ENCODE data around the gene TMEM178B. TPM values are rescaled to one million over a fixed set of nuclear protein-coding genes. Genes with fewer than 3 reads are reported as not detected.

The TMEM178B gene
- total RNA-seq, 1 experiment from 2014 or later = not detected

- no peak overlapping the region for H3K4me2 ChIP-seq (ENCODE audit: low read depth, low read length, poor library complexity, severe bottlenecking)
- DNase-seq = no peak
These were observed 227.0 kb downstream of the TMEM178B start for GRCh38 chr7:141300816-141301215.

GRCh38 chr7:141301544-141301943, 227.7 kb downstream of the TMEM178B start:
- no peak overlapping the region for H3K4me3 ChIP-seq (ENCODE audit: low read length)
- no peaks in the 10 kb centered on the region for H3K9me3 ChIP-seq (ENCODE audit: low read length)
- no peak overlapping the region for H3K4me2 ChIP-seq (ENCODE audit: low read depth, low read length, poor library complexity, severe bottlenecking)

More at GRCh38 chr7:141300816-141301215, 227.0 kb downstream of the TMEM178B start:
- no peaks in the 10 kb centered on the region for H3K4me1 ChIP-seq (ENCODE audit: low read length)
- no peaks in the 10 kb centered on the region for H3K79me2 ChIP-seq (ENCODE audit: low read length)
- H3K27me3 ChIP-seq (ENCODE audit: low read length) = no peaks in the 10 kb centered on the region
- H2AFZ ChIP-seq (ENCODE audit: low read length) = no peak overlapping the region
- no peak overlapping the region for H3K27ac ChIP-seq (ENCODE audit: low read length)
- H3K36me3 ChIP-seq (ENCODE audit: insufficient read depth, low read length) = no peaks in the 10 kb centered on the region
- no peak overlapping the region for H3K9ac ChIP-seq (ENCODE audit: low read length)
- H3K9me2 ChIP-seq (replicated peaks; ENCODE audit: insufficient read depth, low read length) = no peaks in the 10 kb centered on the region
- no peaks in the 10 kb centered on the region for H4K20me1 ChIP-seq (ENCODE audit: insufficient read depth, low read depth, low read length)
- no peaks in the 10 kb centered on the region for H3K9me3 ChIP-seq (ENCODE audit: low read length)
- no peak overlapping the region for H3K4me3 ChIP-seq (ENCODE audit: low read length)

GRCh38 chr7:141302617-141303016, 228.8 kb downstream of the TMEM178B start:
- Histone ChIP-seq H2AFZ (ENCODE audit: low read length) (no peak overlapping the region), H3K79me2 (ENCODE audit: low read length) (no peaks in the 10 kb centered on the region), H3K27ac (ENCODE audit: low read length) (no peak overlapping the region), H3K4me1 (ENCODE audit: low read length) (no peaks in the 10 kb centered on the region), H3K27me3 (ENCODE audit: low read length) (no peaks in the 10 kb centered on the region), H3K4me2 (ENCODE audit: low read depth, low read length, poor library complexity, severe bottlenecking) (no peak overlapping the region), H3K36me3 (ENCODE audit: insufficient read depth, low read length) (no peaks in the 10 kb centered on the region), H4K20me1 (ENCODE audit: insufficient read depth, low read depth, low read length) (no peaks in the 10 kb centered on the region), H3K9me3 (ENCODE audit: low read length) (no peaks in the 10 kb centered on the region), H3K9me2 (replicated peaks; ENCODE audit: insufficient read depth, low read length) (no peaks in the 10 kb centered on the region), H3K4me3 (ENCODE audit: low read length) (no peak overlapping the region), H3K9ac (ENCODE audit: low read length) (no peak overlapping the region)
- no peak for DNase-seq

More at GRCh38 chr7:141301544-141301943, 227.7 kb downstream of the TMEM178B start:
- Histone ChIP-seq H2AFZ (ENCODE audit: low read length) (no peak overlapping the region), H3K4me1 (ENCODE audit: low read length) (no peaks in the 10 kb centered on the region), H3K27me3 (ENCODE audit: low read length) (no peaks in the 10 kb centered on the region), H3K79me2 (ENCODE audit: low read length) (no peaks in the 10 kb centered on the region), H3K27ac (ENCODE audit: low read length) (no peak overlapping the region), H4K20me1 (ENCODE audit: insufficient read depth, low read depth, low read length) (no peaks in the 10 kb centered on the region), H3K9ac (ENCODE audit: low read length) (no peak overlapping the region), H3K36me3 (ENCODE audit: insufficient read depth, low read length) (no peaks in the 10 kb centered on the region), H3K9me2 (replicated peaks; ENCODE audit: insufficient read depth, low read length) (no peaks in the 10 kb centered on the region)
- no peak for DNase-seq

GRCh38 chr7:141304291-141304690, 230.4 kb downstream of the TMEM178B start:
- no peak overlapping the region for H3K4me2 ChIP-seq (ENCODE audit: low read depth, low read length, poor library complexity, severe bottlenecking)
- H3K4me3 ChIP-seq (ENCODE audit: low read length) = no peak overlapping the region
- no peaks in the 10 kb centered on the region for H3K36me3 ChIP-seq (ENCODE audit: insufficient read depth, low read length)
- H3K27ac ChIP-seq (ENCODE audit: low read length) = no peak overlapping the region
- H4K20me1 ChIP-seq (ENCODE audit: insufficient read depth, low read depth, low read length) = no peaks in the 10 kb centered on the region
- no peaks in the 10 kb centered on the region for H3K4me1 ChIP-seq (ENCODE audit: low read length)
- no peaks in the 10 kb centered on the region for H3K9me2 ChIP-seq (replicated peaks; ENCODE audit: insufficient read depth, low read length)
- no peak overlapping the region for H2AFZ ChIP-seq (ENCODE audit: low read length)
- H3K9ac ChIP-seq (ENCODE audit: low read length) = no peak overlapping the region
- no peaks in the 10 kb centered on the region for H3K27me3 ChIP-seq (ENCODE audit: low read length)
- DNase-seq = no peak
- no peaks in the 10 kb centered on the region for H3K9me3 ChIP-seq (ENCODE audit: low read length)
- no peaks in the 10 kb centered on the region for H3K79me2 ChIP-seq (ENCODE audit: low read length)

GRCh38 chr7:141306081-141306480, 232.2 kb downstream of the TMEM178B start:
- no peaks in the 10 kb centered on the region for H3K36me3 ChIP-seq (ENCODE audit: insufficient read depth, low read length)
- H3K4me1 ChIP-seq (ENCODE audit: low read length) = no peaks in the 10 kb centered on the region
- no peak for DNase-seq
- H3K79me2 ChIP-seq (ENCODE audit: low read length) = no peaks in the 10 kb centered on the region
- H3K4me2 ChIP-seq (ENCODE audit: low read depth, low read length, poor library complexity, severe bottlenecking) = no peak overlapping the region
- H3K27ac ChIP-seq (ENCODE audit: low read length) = no peak overlapping the region
- H3K27me3 ChIP-seq (ENCODE audit: low read length) = no peaks in the 10 kb centered on the region
- H3K9ac ChIP-seq (ENCODE audit: low read length) = no peak overlapping the region
- H3K9me3 ChIP-seq (ENCODE audit: low read length) = no peaks in the 10 kb centered on the region
- H3K9me2 ChIP-seq (replicated peaks; ENCODE audit: insufficient read depth, low read length) = no peaks in the 10 kb centered on the region
- H3K4me3 ChIP-seq (ENCODE audit: low read length) = no peak overlapping the region
- no peak overlapping the region for H2AFZ ChIP-seq (ENCODE audit: low read length)
- H4K20me1 ChIP-seq (ENCODE audit: insufficient read depth, low read depth, low read length) = no peaks in the 10 kb centered on the region

- H2AFZ ChIP-seq (ENCODE audit: low read length) = no peak overlapping the region
- no peaks in the 10 kb centered on the region for H3K9me2 ChIP-seq (replicated peaks; ENCODE audit: insufficient read depth, low read length)
- no peak overlapping the region for H3K9ac ChIP-seq (ENCODE audit: low read length)
- no peaks in the 10 kb centered on the region for H3K27me3 ChIP-seq (ENCODE audit: low read length)
- H3K4me2 ChIP-seq (ENCODE audit: low read depth, low read length, poor library complexity, severe bottlenecking) = no peak overlapping the region
- no peaks in the 10 kb centered on the region for H3K9me3 ChIP-seq (ENCODE audit: low read length)
- H3K4me3 ChIP-seq (ENCODE audit: low read length) = no peak overlapping the region
- H3K36me3 ChIP-seq (ENCODE audit: insufficient read depth, low read length) = no peaks in the 10 kb centered on the region
- H3K4me1 ChIP-seq (ENCODE audit: low read length) = no peaks in the 10 kb centered on the region
- no peak overlapping the region for H3K27ac ChIP-seq (ENCODE audit: low read length)
- no peaks in the 10 kb centered on the region for H3K79me2 ChIP-seq (ENCODE audit: low read length)
- no peaks in the 10 kb centered on the region for H4K20me1 ChIP-seq (ENCODE audit: insufficient read depth, low read depth, low read length)
- no peak for DNase-seq
These were observed 238.5 kb downstream of the TMEM178B start for GRCh38 chr7:141312395-141312794.

- H2AFZ ChIP-seq (ENCODE audit: low read length) = no peak overlapping the region
- DNase-seq = no peak
- H3K27ac ChIP-seq (ENCODE audit: low read length) = no peak overlapping the region
- no peaks in the 10 kb centered on the region for H3K79me2 ChIP-seq (ENCODE audit: low read length)
- no peak overlapping the region for H3K4me2 ChIP-seq (ENCODE audit: low read depth, low read length, poor library complexity, severe bottlenecking)
- H3K27me3 ChIP-seq (ENCODE audit: low read length) = no peaks in the 10 kb centered on the region
- no peaks in the 10 kb centered on the region for H3K9me2 ChIP-seq (replicated peaks; ENCODE audit: insufficient read depth, low read length)
- no peak overlapping the region for H3K9ac ChIP-seq (ENCODE audit: low read length)
- H3K36me3 ChIP-seq (ENCODE audit: insufficient read depth, low read length) = no peaks in the 10 kb centered on the region
- no peaks in the 10 kb centered on the region for H4K20me1 ChIP-seq (ENCODE audit: insufficient read depth, low read depth, low read length)
- no peaks in the 10 kb centered on the region for H3K9me3 ChIP-seq (ENCODE audit: low read length)
- H3K4me3 ChIP-seq (ENCODE audit: low read length) = no peak overlapping the region
- H3K4me1 ChIP-seq (ENCODE audit: low read length) = no peaks in the 10 kb centered on the region
These were observed 239.1 kb downstream of the TMEM178B start for GRCh38 chr7:141312828-141313521.

- H4K20me1 ChIP-seq (ENCODE audit: insufficient read depth, low read depth, low read length) = no peaks in the 10 kb centered on the region
- no peaks in the 10 kb centered on the region for H3K36me3 ChIP-seq (ENCODE audit: insufficient read depth, low read length)
- no peaks in the 10 kb centered on the region for H3K79me2 ChIP-seq (ENCODE audit: low read length)
- H3K4me2 ChIP-seq (ENCODE audit: low read depth, low read length, poor library complexity, severe bottlenecking) = no peak overlapping the region
- H3K27me3 ChIP-seq (ENCODE audit: low read length) = no peaks in the 10 kb centered on the region
- no peaks in the 10 kb centered on the region for H3K9me3 ChIP-seq (ENCODE audit: low read length)
- H3K4me1 ChIP-seq (ENCODE audit: low read length) = no peaks in the 10 kb centered on the region
- H3K27ac ChIP-seq (ENCODE audit: low read length) = no peak overlapping the region
- no peak for DNase-seq
- H2AFZ ChIP-seq (ENCODE audit: low read length) = no peak overlapping the region
- H3K4me3 ChIP-seq (ENCODE audit: low read length) = no peak overlapping the region
- H3K9me2 ChIP-seq (replicated peaks; ENCODE audit: insufficient read depth, low read length) = no peaks in the 10 kb centered on the region
- no peak overlapping the region for H3K9ac ChIP-seq (ENCODE audit: low read length)
These were observed 240.0 kb downstream of the TMEM178B start for GRCh38 chr7:141313896-141314295.

Data from Karpas-422 (cell line).